NCI-H446 treated with DMSO at 0.1 percent for 48 hours (cell line): ENCODE results near the gene WDR27.
"Not testable (repeated sequence)": the region's sequence is repeated elsewhere in the genome, so short reads cannot be mapped to it uniquely, and the experiment has no call there.

Experiments
- DNase-seq: peaks from one replicate; lab custom pipeline; 2025; lab: John Stamatoyannopoulos, UW

Gene WDR27

DNA sequence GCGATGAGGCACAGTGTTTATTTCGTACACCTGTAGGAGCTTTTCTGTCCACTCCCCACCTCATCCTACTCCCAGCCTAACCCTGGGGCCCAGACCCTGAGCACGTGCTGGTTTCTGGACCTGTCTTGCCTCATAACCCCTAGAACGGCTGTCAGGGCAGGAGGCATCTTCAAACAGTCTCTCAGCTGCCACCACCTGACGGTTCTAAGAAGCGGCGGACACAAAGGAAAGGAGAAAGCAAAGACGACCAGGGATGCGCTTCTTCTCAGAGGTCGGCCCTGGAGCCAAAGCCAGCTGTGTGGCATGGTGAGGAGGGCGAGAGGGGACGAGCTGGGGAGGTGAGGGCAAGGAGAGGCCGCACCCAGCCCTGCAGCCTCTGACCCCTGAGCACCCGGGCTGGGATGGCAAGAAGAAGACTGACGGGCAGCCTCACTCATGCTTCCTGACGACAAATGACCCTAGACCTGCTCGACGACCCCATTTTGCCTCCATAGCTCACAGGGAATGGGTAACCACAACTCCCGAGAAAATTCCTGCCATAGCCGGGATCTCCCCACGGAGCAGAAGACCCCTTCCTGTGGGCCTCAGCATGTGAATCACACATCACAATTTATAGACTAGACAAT, 62.1 kb downstream of the WDR27 start:
- DNase-seq = no peak

GRCh38 chr6:169638915-169639314, 62.9 kb downstream of the WDR27 start:
- no peak for DNase-seq

DNA sequence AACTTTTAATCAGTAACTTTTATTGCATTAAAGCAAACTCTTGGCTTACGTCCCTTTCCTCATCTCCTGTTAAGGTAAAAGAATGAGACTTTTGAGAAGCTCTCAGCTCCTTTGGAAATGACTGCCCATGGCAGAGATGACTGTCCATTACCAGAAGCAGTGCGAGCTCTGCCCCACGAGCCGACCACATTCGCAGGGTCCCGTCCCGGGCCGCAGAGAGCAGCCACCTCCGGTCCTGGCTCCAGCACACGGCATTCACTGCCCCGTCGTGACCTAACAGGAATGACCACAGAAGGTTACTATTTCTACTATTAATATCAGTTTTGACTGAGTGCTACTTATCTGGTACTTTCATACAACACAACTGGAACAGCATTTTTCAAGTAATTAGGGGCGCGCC, 63.4 kb downstream of the WDR27 start:
- no peak for DNase-seq

DNA sequence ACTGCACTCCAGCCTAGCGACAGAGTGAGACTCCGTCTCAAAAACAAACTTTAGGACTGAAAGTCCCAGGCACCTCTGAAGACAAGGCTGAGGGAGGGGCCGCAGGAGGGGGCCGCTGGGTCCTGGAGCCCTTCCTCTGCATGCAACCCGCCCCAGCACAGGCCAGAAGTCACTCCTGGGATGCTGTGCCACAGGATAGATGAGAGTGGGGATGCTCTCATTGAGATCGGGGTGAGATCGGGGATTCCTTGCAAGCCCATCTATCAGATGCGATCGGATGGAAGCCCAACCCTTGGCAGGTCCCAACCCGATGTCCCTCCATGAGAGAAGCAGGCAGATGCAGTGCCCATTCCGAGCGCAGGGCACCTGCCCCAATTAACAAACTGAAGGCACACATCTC, 66.5 kb downstream of the WDR27 start:
- DNase-seq = no peak

DNA sequence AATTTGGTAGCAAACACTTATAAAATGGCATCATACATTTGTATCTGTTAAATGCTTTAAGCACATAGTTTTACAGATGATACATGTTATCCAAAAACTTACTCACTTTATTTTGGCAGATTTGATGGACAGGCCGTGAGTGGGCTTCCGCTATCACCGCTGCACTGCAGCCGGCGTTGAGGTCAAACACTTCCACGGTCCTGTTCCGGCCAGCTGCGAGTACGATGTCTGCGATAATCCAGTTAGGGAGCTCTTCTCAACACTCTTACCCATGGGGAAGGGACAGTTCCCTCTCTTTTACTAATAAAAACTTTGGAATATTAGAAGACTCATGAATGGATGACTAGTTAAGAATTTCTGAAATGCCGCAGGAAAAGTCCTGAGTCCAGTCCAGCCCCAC, 69.0 kb downstream of the WDR27 start:
- DNase-seq = no peak

DNA sequence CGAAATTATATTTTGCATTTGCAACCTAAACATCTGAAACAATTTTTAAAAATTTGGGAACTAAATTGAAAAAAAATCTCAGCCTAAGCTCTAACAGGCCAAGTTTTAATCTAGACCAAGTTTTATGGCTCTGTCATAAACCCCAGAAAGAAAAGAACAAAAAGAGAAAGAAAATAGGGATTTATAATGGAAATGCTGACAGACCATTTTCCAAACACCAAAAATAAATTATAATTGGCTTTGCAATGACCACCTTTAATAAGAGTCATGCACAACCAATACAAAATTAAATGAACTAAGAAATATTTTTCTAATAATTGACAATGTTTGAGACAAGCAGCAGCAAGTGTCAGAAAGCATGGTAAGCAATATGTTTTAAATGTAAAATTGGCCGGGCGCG, 72.6 kb downstream of the WDR27 start:
- DNase-seq = no peak

GRCh38 chr6:169627736-169628607, 73.9 kb downstream of the WDR27 start:
- no peak for DNase-seq

- DNase-seq = no peak
These were observed 75.2 kb downstream of the WDR27 start for GRCh38 chr6:169626649-169627048.

- no peak for DNase-seq
These were observed 75.7 kb downstream of the WDR27 start for GRCh38 chr6:169626169-169626568.

- no peak for DNase-seq
These were observed 76.5 kb downstream of the WDR27 start for GRCh38 chr6:169625376-169625775.

DNA sequence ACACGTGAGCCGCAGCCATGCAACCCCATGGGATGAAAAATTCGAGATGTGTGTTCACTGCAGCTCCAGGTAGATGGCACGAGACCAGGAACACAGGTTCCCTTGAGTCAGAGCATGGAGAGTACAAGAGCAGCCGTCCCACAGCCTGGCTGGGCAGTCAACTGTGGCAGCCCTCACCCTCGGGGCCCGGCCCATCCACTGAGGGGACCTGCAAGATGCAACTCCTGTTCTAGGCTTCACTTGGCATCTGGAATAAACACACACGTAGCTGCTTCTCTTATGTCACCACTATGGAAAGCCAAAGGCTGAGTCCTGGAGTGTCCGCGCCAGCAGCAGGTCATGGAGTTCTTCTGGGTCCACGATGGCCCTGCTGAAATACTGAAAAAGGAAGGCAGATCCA, 77.0 kb downstream of the WDR27 start:
- no peak for DNase-seq

GRCh38 chr6:169623975-169624374, 77.9 kb downstream of the WDR27 start:
- DNase-seq = no peak

- DNase-seq = no peak
These were observed 78.5 kb downstream of the WDR27 start for GRCh38 chr6:169623343-169623742.

GRCh38 chr6:169622618-169623017, 79.2 kb downstream of the WDR27 start:
- DNase-seq = no peak

GRCh38 chr6:169621311-169621710, 80.5 kb downstream of the WDR27 start:
- DNase-seq = no peak

GRCh38 chr6:169620171-169621130, 81.4 kb downstream of the WDR27 start:
- no peak for DNase-seq

- no peak for DNase-seq
These were observed 82.2 kb downstream of the WDR27 start for GRCh38 chr6:169619650-169620049.

GRCh38 chr6:169618526-169619490, 83.0 kb downstream of the WDR27 start:
- no peak for DNase-seq

- no peak for DNase-seq
These were observed 84.3 kb downstream of the WDR27 start for GRCh38 chr6:169617562-169617961.

DNA sequence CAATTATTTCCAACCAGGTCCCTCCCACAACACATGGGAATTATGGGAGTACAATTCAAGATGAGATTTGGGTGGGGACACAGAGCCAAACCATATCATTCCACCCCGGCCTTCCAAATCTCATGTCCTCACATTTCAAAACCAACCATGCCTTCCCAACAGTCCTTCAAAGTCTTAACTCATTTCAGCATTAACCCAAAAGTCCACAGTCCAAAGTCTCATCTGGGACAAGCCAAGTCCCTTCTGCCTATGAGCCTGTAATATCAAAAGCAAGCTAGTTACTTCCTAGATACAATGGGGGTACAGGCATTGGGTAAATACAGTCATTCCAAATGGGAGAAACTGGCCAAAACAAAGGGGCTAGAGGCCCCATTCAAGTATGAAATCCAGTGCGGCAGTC, 93.2 kb downstream of the WDR27 start:
- DNase-seq = not testable (repeated sequence)

DNA sequence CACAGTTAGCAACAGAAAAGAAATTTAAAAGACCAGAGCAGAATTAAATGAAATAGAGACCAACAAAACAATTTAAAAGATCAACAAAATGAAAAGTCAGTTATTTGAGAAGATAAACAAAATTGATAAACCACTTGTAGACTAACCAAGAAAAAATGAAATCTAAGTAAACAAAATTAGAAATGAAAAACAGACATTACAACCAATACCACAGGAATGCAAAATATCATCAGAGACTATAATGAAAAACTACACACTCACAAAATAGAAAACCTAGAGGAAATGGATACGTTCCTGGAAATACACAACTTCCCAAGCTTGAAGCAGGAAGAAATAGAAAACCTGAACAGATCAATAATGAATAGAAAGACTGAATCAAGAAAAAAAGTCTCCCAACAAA, 97.8 kb downstream of the WDR27 start:
- DNase-seq = no peak
